Fibroblast of lung (primary cell): ENCODE measurements around the gene RASGRF2. TPM values are rescaled to one million over a fixed set of nuclear protein-coding genes. Genes with fewer than 3 reads are reported as not detected.
A peak's percentile ranks its signal among the peaks of the same experiment; 100 is the strongest.

Experiments
- DNase-seq, 2 donors: peaks; one replicate each; pipeline versions ENCODE4 v3.0.0 to v3.0.0-alpha.2; 2010; ENCODE audit warnings: low read depth in 2 of 2
- H2AFZ ChIP-seq: 2 replicates; pipeline ENCODE4 v1.5.1; 2012; ENCODE audit warnings: low read length, control low read depth, inconsistent platforms
- H3K27ac ChIP-seq: 2 replicates; pipeline ENCODE4 v1.5.1; 2011; ENCODE audit warnings: low read length, control low read depth; ENCODE audit not compliant: insufficient read depth
- H3K27me3 ChIP-seq: 2 replicates; pipeline ENCODE4 v1.5.1; 2011; ENCODE audit warnings: mild to moderate bottlenecking, low read length; ENCODE audit not compliant: control insufficient read depth, insufficient read depth
- H3K36me3 ChIP-seq: 2 replicates; pipeline ENCODE4 v1.5.1; 2011; ENCODE audit warnings: low read length; ENCODE audit not compliant: control insufficient read depth, insufficient read depth
- H3K4me1 ChIP-seq: 2 replicates; pipeline ENCODE4 v1.5.1; 2011; ENCODE audit warnings: low read length; ENCODE audit not compliant: control insufficient read depth, insufficient read depth; ENCODE audit errors: extremely low read depth
- H3K4me2 ChIP-seq: 2 replicates; pipeline ENCODE4 v1.5.1; 2011; ENCODE audit warnings: low read length, control low read depth; ENCODE audit not compliant: insufficient read depth; ENCODE audit errors: extremely low read depth
- H3K4me3 ChIP-seq, 4 experiments: fragments of 200-600 bp in 1 of 4; sonication (generic) in 1 of 4; replicated peaks in 1 of 4; 2 replicates each; pipeline ENCODE4 v1.5.1; 2011 to 2016; ENCODE audit warnings: low read length in 4 of 4, low read depth in 3 of 4, mild to moderate bottlenecking in 3 of 4, control low read depth in 2 of 4, inconsistent platforms in 1 of 4, mixed read lengths in 1 of 4; ENCODE audit not compliant: insufficient read depth in 1 of 4; ENCODE audit errors: control extremely low read depth in 1 of 4
- H3K79me2 ChIP-seq: 2 replicates; pipeline ENCODE4 v1.5.1; 2012; ENCODE audit warnings: mild to moderate bottlenecking, low read length, inconsistent platforms; ENCODE audit not compliant: control insufficient read depth, insufficient read depth
- H3K9ac ChIP-seq: 2 replicates; pipeline ENCODE4 v1.5.1; 2011; ENCODE audit warnings: mild to moderate bottlenecking, low read length, control low read depth; ENCODE audit not compliant: insufficient read depth
- H3K9me3 ChIP-seq: 2 replicates; pipeline ENCODE4 v1.5.1; 2012; ENCODE audit warnings: low read depth, low read length; ENCODE audit not compliant: control insufficient read depth, insufficient read depth
- H4K20me1 ChIP-seq: 2 replicates; pipeline ENCODE4 v1.5.1; 2011; ENCODE audit warnings: low read length; ENCODE audit not compliant: control insufficient read depth, insufficient read depth; ENCODE audit errors: extremely low read depth
- CTCF ChIP-seq, 2 donors: IDR thresholded peaks in 1 of 2; conservative IDR thresholded peaks in 1 of 2; 1 replicate in 1 of 2; 2 replicates in 1 of 2; pipeline ENCODE4 v1.5.1; 2011 to 2012; ENCODE audit warnings: low read length in 2 of 2, control low read depth in 1 of 2, inconsistent platforms in 1 of 2, low read depth in 1 of 2, mild to moderate bottlenecking in 1 of 2
- EZH2 ChIP-seq: IDR thresholded peaks from 2 replicates; pipeline ENCODE4 v1.5.1; 2012; ENCODE audit warnings: low read length, control low read depth, mild to moderate bottlenecking; ENCODE audit errors: missing control alignments
- polyA plus RNA-seq, 2 donors: library from polyadenylated mRNA; depleted of rRNA in 1 of 2; stranded (reverse) in 1 of 2; unstranded in 1 of 2; fragments of >200 nt; gene quantifications; 2 replicates each; pipeline ENCODE4 v1.2.1, GENCODE V29; 2011 to 2012; ENCODE audit warnings: missing spikeins in 1 of 2
- total RNA-seq: library from RNA; depleted of rRNA; stranded (reverse); fragments of >200 nt; gene quantifications from 2 replicates; pipeline ENCODE4 v1.2.1, GENCODE V29; 2014

The RASGRF2 gene
- total and polyA plus RNA-seq, 2 donors (not counting 1 experiment from before 2014, with no cell fraction given), result 3.5 to 19.5 TPM

- Histone ChIP-seq H3K4me3 (no peak overlapping the region), H3K27ac (no peak overlapping the region), H3K9ac (no peak overlapping the region), H2AFZ (no peak overlapping the region), H3K4me2 (no peak overlapping the region), H3K79me2 (no peaks in the 10 kb centered on the region), H3K27me3 (no peaks in the 10 kb centered on the region), H3K4me1 (no peaks in the 10 kb centered on the region), H3K36me3 (no peaks in the 10 kb centered on the region), H4K20me1 (no peaks in the 10 kb centered on the region), H3K9me3 (no peaks in the 10 kb centered on the region)
- TF ChIP-seq CTCF (conservative IDR thresholded peaks at IDR 0.05 in 1 of 2, IDR thresholded peaks at IDR 0.05 in 1 of 2; ENCODE audit: low read depth in 1 of 2, low read length in 2 of 2), result no peak
- TF ChIP-seq EZH2, result no peak
- DNase-seq, result no peak
These were observed 98.0 kb downstream of the RASGRF2 start for GRCh38 chr5:81058121-81058520.

GRCh38 chr5:81065492-81065891, 105.3 kb downstream of the RASGRF2 start:
- Histone ChIP-seq H3K9me3 (no peaks in the 10 kb centered on the region), H3K79me2 (no peaks in the 10 kb centered on the region), H3K4me3 (no peak overlapping the region), H2AFZ (no peak overlapping the region), H3K27me3 (no peaks in the 10 kb centered on the region), H3K9ac (no peak overlapping the region), H3K27ac (no peak overlapping the region), H4K20me1 (no peaks in the 10 kb centered on the region), H3K4me2 (no peak overlapping the region), H3K36me3 (peaks cover 2% of the 10 kb centered on the region), H3K4me1 (no peaks in the 10 kb centered on the region)
- peak in 1 of 2 donors; percentile 6 for DNase-seq
- TF ChIP-seq CTCF (conservative IDR thresholded peaks at IDR 0.05 in 1 of 2, IDR thresholded peaks at IDR 0.05 in 1 of 2; ENCODE audit: low read depth in 1 of 2, low read length in 2 of 2), result no peak
- no peak for TF ChIP-seq EZH2

- H3K79me2 ChIP-seq, result no peaks in the 10 kb centered on the region
- H3K4me1 ChIP-seq, result no peaks in the 10 kb centered on the region
- DNase-seq, result no peak
- H3K4me3 ChIP-seq, result no peak overlapping the region
- H2AFZ ChIP-seq, result no peak overlapping the region
- no peaks in the 10 kb centered on the region for H4K20me1 ChIP-seq
- H3K9me3 ChIP-seq, result no peaks in the 10 kb centered on the region
- TF ChIP-seq EZH2, result no peak
- no peak for TF ChIP-seq CTCF (conservative IDR thresholded peaks at IDR 0.05 in 1 of 2, IDR thresholded peaks at IDR 0.05 in 1 of 2; ENCODE audit: low read depth in 1 of 2, low read length in 2 of 2)
- H3K4me2 ChIP-seq, result no peak overlapping the region
- H3K9ac ChIP-seq, result no peak overlapping the region
- H3K27me3 ChIP-seq, result no peaks in the 10 kb centered on the region
- H3K36me3 ChIP-seq, result peaks cover 2% of the 10 kb centered on the region
- H3K27ac ChIP-seq, result no peak overlapping the region
These were observed 105.9 kb downstream of the RASGRF2 start for GRCh38 chr5:81066102-81066501.
